ENCODE data around the gene SFTPD. TPM values are rescaled to one million over a fixed set of nuclear protein-coding genes. Genes with fewer than 3 reads are reported as not detected.
"Not testable (repeated sequence)": the region's sequence is repeated elsewhere in the genome, so short reads cannot be mapped to it uniquely, and the experiment has no call there.

SFTPD gene
- total and polyA plus RNA-seq, 3 donors from 2014 or later, result 0.92 to 1.5 (median 0.94) TPM

GRCh38 chr10:79927111-79927828, 21.6 kb downstream of the SFTPD start:
- intact Hi-C loops (cut with DNase I; ENCODE audit: low total_unique reads), result no loop called here
- H3K4me3 ChIP-seq, result no peak overlapping the region
- peak overlapping the region in 1 of 2 donors; percentile 32 for H3K27ac ChIP-seq
- WGBS, 2 donors, result 55 to 77% methylated on average over 3 of the region's 3 CpGs
- TF ChIP-seq POLR2A (IDR thresholded peaks at IDR 0.05) (no peak), CTCF (IDR thresholded peaks at IDR 0.05) (no peak)
- no peaks in the 10 kb centered on the region for H3K9me3 ChIP-seq
- H3K36me3 ChIP-seq (ENCODE audit: low read depth, missing control alignments), result no peaks in the 10 kb centered on the region
- H3K4me1 ChIP-seq, result peaks cover 5% of the 10 kb centered on the region
- no peaks in the 10 kb centered on the region for H3K27me3 ChIP-seq
- DNase-seq, result peak; percentile 14

GRCh38 chr10:79926037-79926436, 22.9 kb downstream of the SFTPD start:
- intact Hi-C loops (cut with DNase I; ENCODE audit: low total_unique reads), result no loop called here
- no peak for TF ChIP-seq CTCF (IDR thresholded peaks at IDR 0.05)
- TF ChIP-seq POLR2A (IDR thresholded peaks at IDR 0.05), result no peak
- Histone ChIP-seq H3K36me3 (ENCODE audit: low read depth, missing control alignments) (no peaks in the 10 kb centered on the region), H3K9me3 (no peaks in the 10 kb centered on the region), H3K4me3 (no peak overlapping the region), H3K27ac (no peak overlapping the region), H3K27me3 (no peaks in the 10 kb centered on the region), H3K4me1 (peaks cover 5% of the 10 kb centered on the region)
- DNase-seq, result no peak
- 50 to 86% methylated on average over 5 to 7 of the region's 7 CpGs for WGBS, 2 donors

GRCh38 chr10:79925614-79926013, 23.3 kb downstream of the SFTPD start:
- 40 to 48% methylated on average over 3 of the region's 3 CpGs for whole genome bisulfite sequencing, 2 donors
- H3K4me3 ChIP-seq, result no peak overlapping the region
- no peak overlapping the region for H3K27ac ChIP-seq
- no peak for DNase-seq
- peaks cover 5% of the 10 kb centered on the region for H3K4me1 ChIP-seq
- intact Hi-C loops (cut with DNase I; ENCODE audit: low total_unique reads), result no loop called here
- TF ChIP-seq POLR2A (IDR thresholded peaks at IDR 0.05) (no peak), CTCF (IDR thresholded peaks at IDR 0.05) (no peak)
- H3K27me3 ChIP-seq, result no peaks in the 10 kb centered on the region
- H3K36me3 ChIP-seq (ENCODE audit: low read depth, missing control alignments), result no peaks in the 10 kb centered on the region
- H3K9me3 ChIP-seq, result no peaks in the 10 kb centered on the region

GRCh38 chr10:79923669-79924068, 25.2 kb downstream of the SFTPD start:
- no peak overlapping the region for H3K4me3 ChIP-seq
- WGBS, 2 donors, result 96% methylated on average over 8 of the region's 8 CpGs
- peaks cover 5% of the 10 kb centered on the region for H3K4me1 ChIP-seq
- H3K27ac ChIP-seq, result no peak overlapping the region
- TF ChIP-seq CTCF (IDR thresholded peaks at IDR 0.05), result no peak
- TF ChIP-seq POLR2A (IDR thresholded peaks at IDR 0.05), result no peak
- H3K9me3 ChIP-seq, result no peaks in the 10 kb centered on the region
- DNase-seq, result no peak
- intact Hi-C loops (cut with DNase I; ENCODE audit: low total_unique reads), result no loop called here
- H3K36me3 ChIP-seq (ENCODE audit: low read depth, missing control alignments), result no peaks in the 10 kb centered on the region
- no peaks in the 10 kb centered on the region for H3K27me3 ChIP-seq

GRCh38 chr10:79923145-79923544, 25.8 kb downstream of the SFTPD start:
- DNase-seq, result no peak
- Histone ChIP-seq H3K27ac (no peak overlapping the region), H3K36me3 (ENCODE audit: low read depth, missing control alignments) (no peaks in the 10 kb centered on the region), H3K4me3 (no peak overlapping the region), H3K4me1 (peaks cover 5% of the 10 kb centered on the region), H3K27me3 (no peaks in the 10 kb centered on the region), H3K9me3 (no peaks in the 10 kb centered on the region)
- WGBS, 2 donors, result 79 to 84% methylated on average over 3 of the region's 3 CpGs
- no peak for TF ChIP-seq CTCF (IDR thresholded peaks at IDR 0.05)
- no peak for TF ChIP-seq POLR2A (IDR thresholded peaks at IDR 0.05)
- intact Hi-C loops (cut with DNase I; ENCODE audit: low total_unique reads), result no loop called here

GRCh38 chr10:79922011-79922412, 26.9 kb downstream of the SFTPD start:
- DNase-seq; H3K9me3 ChIP-seq; H3K4me3 ChIP-seq; H3K27ac ChIP-seq; H3K4me1 ChIP-seq; H3K27me3 ChIP-seq; H3K36me3 ChIP-seq (ENCODE audit: low read depth, missing control alignments); intact Hi-C loops (cut with DNase I; ENCODE audit: low total_unique reads): not testable (repeated sequence)
- WGBS, 2 donors, result 90 to 92% methylated on average over 5 to 6 of the region's 6 CpGs

GRCh38 chr10:79915838-79916237, 33.1 kb downstream of the SFTPD start:
- 92 to 95% methylated on average over 2 of the region's 2 CpGs for WGBS, 2 donors
- H3K27ac ChIP-seq; H3K9me3 ChIP-seq; H3K4me3 ChIP-seq; DNase-seq; intact Hi-C loops (cut with DNase I; ENCODE audit: low total_unique reads); H3K27me3 ChIP-seq; H3K4me1 ChIP-seq; H3K36me3 ChIP-seq (ENCODE audit: low read depth, missing control alignments): not testable (repeated sequence)
